Fibroblast of lung (primary cell): ENCODE data around the gene ANGPTL8. TPM values are rescaled to one million over a fixed set of nuclear protein-coding genes. Genes with fewer than 3 reads are reported as not detected.

Experiments
- DNase-seq, 2 donors: peaks; one replicate each; pipeline versions ENCODE4 v3.0.0 to v3.0.0-alpha.2; 2010; ENCODE audit warnings: low read depth in 2 of 2
- H2AFZ ChIP-seq: 2 replicates; pipeline ENCODE4 v1.5.1; 2012; ENCODE audit warnings: low read length, control low read depth, inconsistent platforms
- H3K27ac ChIP-seq: 2 replicates; pipeline ENCODE4 v1.5.1; 2011; ENCODE audit warnings: low read length, control low read depth; ENCODE audit not compliant: insufficient read depth
- H3K27me3 ChIP-seq: 2 replicates; pipeline ENCODE4 v1.5.1; 2011; ENCODE audit warnings: mild to moderate bottlenecking, low read length; ENCODE audit not compliant: control insufficient read depth, insufficient read depth
- H3K36me3 ChIP-seq: 2 replicates; pipeline ENCODE4 v1.5.1; 2011; ENCODE audit warnings: low read length; ENCODE audit not compliant: control insufficient read depth, insufficient read depth
- H3K4me1 ChIP-seq: 2 replicates; pipeline ENCODE4 v1.5.1; 2011; ENCODE audit warnings: low read length; ENCODE audit not compliant: control insufficient read depth, insufficient read depth; ENCODE audit errors: extremely low read depth
- H3K4me2 ChIP-seq: 2 replicates; pipeline ENCODE4 v1.5.1; 2011; ENCODE audit warnings: low read length, control low read depth; ENCODE audit not compliant: insufficient read depth; ENCODE audit errors: extremely low read depth
- H3K4me3 ChIP-seq, 4 experiments: fragments of 200-600 bp in 1 of 4; sonication (generic) in 1 of 4; replicated peaks in 1 of 4; 2 replicates each; pipeline ENCODE4 v1.5.1; 2011 to 2016; ENCODE audit warnings: low read length in 4 of 4, low read depth in 3 of 4, mild to moderate bottlenecking in 3 of 4, control low read depth in 2 of 4, inconsistent platforms in 1 of 4, mixed read lengths in 1 of 4; ENCODE audit not compliant: insufficient read depth in 1 of 4; ENCODE audit errors: control extremely low read depth in 1 of 4
- H3K79me2 ChIP-seq: 2 replicates; pipeline ENCODE4 v1.5.1; 2012; ENCODE audit warnings: mild to moderate bottlenecking, low read length, inconsistent platforms; ENCODE audit not compliant: control insufficient read depth, insufficient read depth
- H3K9ac ChIP-seq: 2 replicates; pipeline ENCODE4 v1.5.1; 2011; ENCODE audit warnings: mild to moderate bottlenecking, low read length, control low read depth; ENCODE audit not compliant: insufficient read depth
- H3K9me3 ChIP-seq: 2 replicates; pipeline ENCODE4 v1.5.1; 2012; ENCODE audit warnings: low read depth, low read length; ENCODE audit not compliant: control insufficient read depth, insufficient read depth
- H4K20me1 ChIP-seq: 2 replicates; pipeline ENCODE4 v1.5.1; 2011; ENCODE audit warnings: low read length; ENCODE audit not compliant: control insufficient read depth, insufficient read depth; ENCODE audit errors: extremely low read depth
- EZH2 ChIP-seq: IDR thresholded peaks from 2 replicates; pipeline ENCODE4 v1.5.1; 2012; ENCODE audit warnings: low read length, control low read depth, mild to moderate bottlenecking; ENCODE audit errors: missing control alignments
- polyA plus RNA-seq, 2 donors: library from polyadenylated mRNA; depleted of rRNA in 1 of 2; stranded (reverse) in 1 of 2; unstranded in 1 of 2; fragments of >200 nt; gene quantifications; 2 replicates each; pipeline ENCODE4 v1.2.1, GENCODE V29; 2011 to 2012; ENCODE audit warnings: missing spikeins in 1 of 2
- total RNA-seq: library from RNA; depleted of rRNA; stranded (reverse); fragments of >200 nt; gene quantifications from 2 replicates; pipeline ENCODE4 v1.2.1, GENCODE V29; 2014
- TF ChIP-seq, protein P1 (sequence below), 2 donors: IDR thresholded peaks in 1 of 2; conservative IDR thresholded peaks in 1 of 2; 1 replicate in 1 of 2; 2 replicates in 1 of 2; pipeline ENCODE4 v1.5.1; 2011 to 2012; ENCODE audit warnings: low read length in 2 of 2, control low read depth in 1 of 2, inconsistent platforms in 1 of 2, low read depth in 1 of 2, mild to moderate bottlenecking in 1 of 2

Gene ANGPTL8
- total and polyA plus RNA-seq, 2 donors (not counting 1 experiment from before 2014, with no cell fraction given) = not detected

DNA sequence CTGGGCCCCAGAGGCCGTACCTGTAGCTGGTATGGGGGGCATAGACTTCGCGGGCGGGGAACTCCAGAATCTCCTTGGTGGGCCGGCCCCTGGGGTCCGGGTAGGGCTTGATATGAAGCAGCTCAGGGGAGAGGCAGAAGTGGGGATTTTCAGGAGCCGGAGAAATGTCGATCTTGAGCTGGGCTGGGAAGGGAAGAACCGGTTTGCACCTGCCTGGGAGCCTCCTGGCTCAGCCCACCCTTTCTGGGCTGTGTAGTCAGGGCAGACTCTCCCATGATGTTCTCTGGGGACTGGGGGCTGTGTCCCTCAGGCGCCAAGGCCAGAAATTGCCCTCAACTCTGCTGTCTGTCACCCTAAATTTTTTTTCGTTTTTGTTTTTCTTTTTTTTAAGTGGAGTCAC is 2.6 kb downstream of the ANGPTL8 start:
- Histone ChIP-seq H3K27ac (no peak overlapping the region), H3K27me3 (no peaks in the 10 kb centered on the region), H3K4me1 (peaks cover 3% of the 10 kb centered on the region), H3K9ac (no peak overlapping the region), H4K20me1 (no peaks in the 10 kb centered on the region), H2AFZ (no peak overlapping the region), H3K4me3 (no peak overlapping the region), H3K36me3 (no peaks in the 10 kb centered on the region), H3K4me2 (no peak overlapping the region), H3K9me3 (no peaks in the 10 kb centered on the region), H3K79me2 (no peaks in the 10 kb centered on the region)
- no peak for DNase-seq
- no peak for TF ChIP-seq EZH2
- TF ChIP-seq, protein P1, sequence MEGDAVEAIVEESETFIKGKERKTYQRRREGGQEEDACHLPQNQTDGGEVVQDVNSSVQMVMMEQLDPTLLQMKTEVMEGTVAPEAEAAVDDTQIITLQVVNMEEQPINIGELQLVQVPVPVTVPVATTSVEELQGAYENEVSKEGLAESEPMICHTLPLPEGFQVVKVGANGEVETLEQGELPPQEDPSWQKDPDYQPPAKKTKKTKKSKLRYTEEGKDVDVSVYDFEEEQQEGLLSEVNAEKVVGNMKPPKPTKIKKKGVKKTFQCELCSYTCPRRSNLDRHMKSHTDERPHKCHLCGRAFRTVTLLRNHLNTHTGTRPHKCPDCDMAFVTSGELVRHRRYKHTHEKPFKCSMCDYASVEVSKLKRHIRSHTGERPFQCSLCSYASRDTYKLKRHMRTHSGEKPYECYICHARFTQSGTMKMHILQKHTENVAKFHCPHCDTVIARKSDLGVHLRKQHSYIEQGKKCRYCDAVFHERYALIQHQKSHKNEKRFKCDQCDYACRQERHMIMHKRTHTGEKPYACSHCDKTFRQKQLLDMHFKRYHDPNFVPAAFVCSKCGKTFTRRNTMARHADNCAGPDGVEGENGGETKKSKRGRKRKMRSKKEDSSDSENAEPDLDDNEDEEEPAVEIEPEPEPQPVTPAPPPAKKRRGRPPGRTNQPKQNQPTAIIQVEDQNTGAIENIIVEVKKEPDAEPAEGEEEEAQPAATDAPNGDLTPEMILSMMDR (conservative IDR thresholded peaks at IDR 0.05 in 1 of 2, IDR thresholded peaks at IDR 0.05 in 1 of 2; ENCODE audit: low read depth in 1 of 2, low read length in 2 of 2) = no peak

DNA sequence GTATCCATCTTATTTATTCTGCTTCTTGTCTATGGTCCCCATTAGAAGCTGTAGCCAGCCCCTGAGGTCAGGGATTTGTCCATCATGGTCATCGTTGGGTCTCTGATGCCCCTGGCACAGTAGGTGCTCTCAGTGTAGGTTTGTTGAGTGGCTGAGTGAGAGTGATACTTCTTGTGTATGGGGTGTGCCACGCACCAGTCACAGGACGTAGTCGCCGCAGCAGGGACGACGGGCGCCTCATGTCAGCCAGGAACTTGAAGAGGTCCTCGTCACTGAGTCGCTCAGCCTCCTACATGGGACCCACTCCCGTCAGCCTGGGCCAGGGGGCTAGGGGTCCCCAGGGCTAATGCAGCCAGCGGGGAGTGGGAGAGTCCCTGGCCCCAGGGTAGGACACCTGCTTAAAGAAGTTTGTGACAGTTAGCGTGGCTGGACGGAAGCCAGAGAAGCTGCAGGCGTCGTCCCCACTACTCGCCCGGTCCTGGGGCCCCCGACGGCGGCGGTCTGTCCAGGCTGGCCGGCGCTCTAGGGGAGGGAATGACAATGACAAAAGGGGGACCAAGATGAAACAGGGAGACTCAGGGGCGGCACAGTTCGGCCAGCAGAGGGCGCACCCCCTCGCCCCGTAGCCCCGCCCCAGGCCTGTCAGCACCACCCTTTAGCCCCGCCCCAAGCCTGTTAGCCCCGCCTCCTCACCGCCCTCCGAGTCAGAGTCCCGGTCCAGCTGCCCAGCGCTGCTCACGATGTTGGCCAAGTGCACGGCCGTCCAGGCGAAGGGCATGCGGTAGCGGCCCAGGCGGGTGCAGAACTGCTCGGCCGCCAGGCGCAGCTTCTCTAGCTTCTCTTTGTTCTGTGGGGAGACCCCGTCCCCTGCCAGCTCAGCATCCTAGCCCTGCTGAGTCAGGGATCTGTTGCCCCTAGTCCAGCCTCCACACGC is 3.7 kb downstream of the ANGPTL8 start:
- Histone ChIP-seq H4K20me1 (no peaks in the 10 kb centered on the region), H3K36me3 (peaks cover 2% of the 10 kb centered on the region), H3K79me2 (no peaks in the 10 kb centered on the region), H3K4me2 (peak overlapping the region; percentile 15), H2AFZ (peak overlapping the region; percentile 60), H3K4me3 (no peak overlapping the region), H3K4me1 (peaks cover 5% of the 10 kb centered on the region), H3K9ac (no peak overlapping the region), H3K27me3 (no peaks in the 10 kb centered on the region), H3K27ac (no peak overlapping the region), H3K9me3 (no peaks in the 10 kb centered on the region)
- TF ChIP-seq, protein P1 (conservative IDR thresholded peaks at IDR 0.05 in 1 of 2, IDR thresholded peaks at IDR 0.05 in 1 of 2; ENCODE audit: low read depth in 1 of 2, low read length in 2 of 2) = peak; percentile 23 to 65
- no peak for TF ChIP-seq EZH2
- DNase-seq = peak; percentile 66 to 86

DNA sequence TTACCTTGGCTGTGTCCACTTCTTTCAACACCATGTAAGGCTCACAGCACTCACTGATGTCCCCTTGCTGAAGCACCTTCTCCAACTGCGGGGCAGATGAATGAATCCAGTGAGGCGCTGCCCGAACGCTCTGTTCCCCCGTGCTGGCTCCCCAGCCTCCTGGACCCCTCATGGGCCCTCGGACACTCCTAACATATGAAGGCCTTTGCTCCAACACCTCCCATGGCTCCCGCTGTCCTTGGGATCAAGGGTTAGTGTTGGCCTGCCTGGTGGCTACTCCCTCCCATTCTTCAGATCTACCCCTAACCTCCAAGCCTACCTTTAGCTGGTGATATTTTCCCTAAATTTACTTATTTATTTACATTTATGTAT is 4.4 kb downstream of the ANGPTL8 start:
- Histone ChIP-seq H3K9me3 (no peaks in the 10 kb centered on the region), H3K4me3 (no peak overlapping the region), H3K27ac (no peak overlapping the region), H3K36me3 (peaks cover 2% of the 10 kb centered on the region), H3K4me1 (peaks cover 5% of the 10 kb centered on the region), H3K79me2 (no peaks in the 10 kb centered on the region), H4K20me1 (no peaks in the 10 kb centered on the region), H3K4me2 (peak overlapping the region; percentile 15), H2AFZ (peak overlapping the region; percentile 60), H3K27me3 (no peaks in the 10 kb centered on the region), H3K9ac (no peak overlapping the region)
- no peak for DNase-seq
- no peak for TF ChIP-seq EZH2
- TF ChIP-seq, protein P1 (conservative IDR thresholded peaks at IDR 0.05 in 1 of 2, IDR thresholded peaks at IDR 0.05 in 1 of 2; ENCODE audit: low read depth in 1 of 2, low read length in 2 of 2) = no peak
